DOHH2 (cell line): ENCODE results near the gene PAQR4.
A peak's percentile ranks its signal among the peaks of the same experiment; 100 is the strongest.
"Not testable (repeated sequence)": the region's sequence is repeated elsewhere in the genome, so short reads cannot be mapped to it uniquely, and the experiment has no call there.

Experiments used
- H3F3A ChIP-seq: fragments of 200-600 bp; sonication (generic), shearing (Covaris generic); 2 replicates; pipeline ENCODE4 v1.6.0; 2016; ENCODE audit warnings: antibody characterized with exemption, mild to moderate bottlenecking; ENCODE audit not compliant: control insufficient read depth, insufficient read depth
- H3K27ac ChIP-seq: fragments of 200-600 bp; sonication (generic); 2 replicates; pipeline ENCODE4 v1.5.1; 2014; ENCODE audit warnings: low read depth, mild to moderate bottlenecking, low read length, moderate library complexity
- H3K27me3 ChIP-seq: fragments of 200-600 bp; sonication (generic); 2 replicates; pipeline ENCODE4 v1.6.1; 2014; ENCODE audit warnings: mild to moderate bottlenecking, low read length, mixed read lengths; ENCODE audit not compliant: control insufficient read depth
- H3K36me3 ChIP-seq: fragments of 200-600 bp; sonication (generic); 2 replicates; pipeline ENCODE4 v1.6.1; 2014; ENCODE audit warnings: mild to moderate bottlenecking, low read length, moderate library complexity, mixed read lengths; ENCODE audit not compliant: control insufficient read depth
- H3K4me1 ChIP-seq: fragments of 200-600 bp; sonication (generic); 2 replicates; pipeline ENCODE4 v1.6.1; 2014; ENCODE audit warnings: mild to moderate bottlenecking, low read length, mixed read lengths; ENCODE audit not compliant: control insufficient read depth
- H3K4me2 ChIP-seq: fragments of 200-600 bp; sonication (generic); 2 replicates; pipeline ENCODE4 v1.6.0; 2014; ENCODE audit warnings: mild to moderate bottlenecking, low read length, moderate library complexity
- H3K4me3 ChIP-seq: fragments of 200-600 bp; sonication (generic); 2 replicates; pipeline ENCODE4 v1.5.1; 2014; ENCODE audit warnings: mild to moderate bottlenecking, low read length, mixed read lengths
- H3K79me2 ChIP-seq: fragments of 200-600 bp; sonication (generic); 2 replicates; pipeline ENCODE4 v1.6.1; 2014; ENCODE audit warnings: mild to moderate bottlenecking, low read length, mixed read lengths; ENCODE audit not compliant: control insufficient read depth
- H3K9me2 ChIP-seq: fragments of 200-600 bp; sonication (generic); replicated peaks from 2 replicates; pipeline ENCODE4 v1.6.1; 2014; ENCODE audit warnings: mild to moderate bottlenecking, low read length, mixed read lengths; ENCODE audit not compliant: control insufficient read depth
- H3K9me3 ChIP-seq: fragments of 200-600 bp; sonication (generic); 2 replicates; pipeline ENCODE4 v1.6.1; 2014; ENCODE audit warnings: antibody characterized with exemption, low read length, mixed read lengths; ENCODE audit not compliant: control insufficient read depth, insufficient read depth
- H4K20me1 ChIP-seq: fragments of 200-600 bp; sonication (generic); 2 replicates; pipeline ENCODE4 v1.6.0; 2014; ENCODE audit warnings: low read depth, mild to moderate bottlenecking, antibody characterized with exemption, low read length, moderate library complexity; ENCODE audit not compliant: control insufficient read depth, insufficient read depth
- EZH2phosphoT487 ChIP-seq: fragments of 200-600 bp; sonication (generic); IDR thresholded peaks from 2 replicates; pipeline ENCODE4 v1.6.1; 2017; ENCODE audit warnings: borderline replicate concordance, mild to moderate bottlenecking, antibody characterized with exemption, low read length, moderate library complexity, mixed read lengths
- TF ChIP-seq, protein P1 (sequence below): fragments of 200-600 bp; sonication (generic); IDR thresholded peaks from one replicate; pipeline ENCODE4 v1.5.1; 2014; ENCODE audit warnings: antibody characterized with exemption, mild to moderate bottlenecking, low read depth, low read length; ENCODE audit not compliant: poor library complexity, severe bottlenecking

The PAQR4 gene

DNA sequence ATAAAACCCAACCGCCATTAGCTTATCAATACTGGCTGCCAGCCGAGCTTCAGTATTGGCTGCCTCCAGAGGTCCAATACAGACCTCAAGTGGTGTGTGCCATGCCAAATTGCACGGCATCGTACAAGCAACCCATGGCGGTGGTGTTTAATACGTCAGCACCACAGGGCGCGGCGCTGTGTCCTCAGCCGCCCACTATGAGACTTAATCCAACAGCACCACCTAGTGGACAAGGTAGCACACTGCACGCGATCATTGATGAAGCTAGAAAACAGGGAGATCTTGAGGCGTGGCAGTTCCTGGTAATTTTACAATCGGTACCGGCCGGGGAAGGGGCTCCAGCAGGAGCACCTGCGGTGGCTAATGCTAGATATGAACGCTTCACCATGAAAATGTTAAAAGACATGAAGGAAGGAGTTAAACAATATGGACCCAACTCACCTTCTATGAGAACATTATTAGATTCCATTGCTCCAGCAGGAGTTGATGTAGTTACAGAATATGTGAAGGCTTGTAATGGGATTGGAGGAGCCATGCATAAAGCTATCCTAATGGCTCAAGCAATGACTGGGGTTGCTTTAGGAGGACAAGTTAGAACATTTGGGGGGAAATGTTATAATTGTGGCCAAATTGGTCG, 42.0 kb upstream of the PAQR4 start:
- Histone ChIP-seq H3K27me3 (no peaks in the 10 kb centered on the region), H3K4me3 (peak overlapping the region; percentile 23; the same call in 1 of the 2 replicates), H4K20me1 (no peaks in the 10 kb centered on the region; the same call in 1 of the 2 replicates), H3K4me1 (peaks cover 10% of the 10 kb centered on the region), H3K4me2 (peak overlapping the region; percentile 52), H3K79me2 (no peaks in the 10 kb centered on the region), H3F3A (no peaks in the 10 kb centered on the region; the same call in 1 of the 2 replicates), H3K9me2 (no peaks in the 10 kb centered on the region), H3K9me3 (no peaks in the 10 kb centered on the region), H3K36me3 (peaks cover 3% of the 10 kb centered on the region), H3K27ac (no peak overlapping the region)
- TF ChIP-seq EZH2phosphoT487: no peak
- TF ChIP-seq, protein P1, sequence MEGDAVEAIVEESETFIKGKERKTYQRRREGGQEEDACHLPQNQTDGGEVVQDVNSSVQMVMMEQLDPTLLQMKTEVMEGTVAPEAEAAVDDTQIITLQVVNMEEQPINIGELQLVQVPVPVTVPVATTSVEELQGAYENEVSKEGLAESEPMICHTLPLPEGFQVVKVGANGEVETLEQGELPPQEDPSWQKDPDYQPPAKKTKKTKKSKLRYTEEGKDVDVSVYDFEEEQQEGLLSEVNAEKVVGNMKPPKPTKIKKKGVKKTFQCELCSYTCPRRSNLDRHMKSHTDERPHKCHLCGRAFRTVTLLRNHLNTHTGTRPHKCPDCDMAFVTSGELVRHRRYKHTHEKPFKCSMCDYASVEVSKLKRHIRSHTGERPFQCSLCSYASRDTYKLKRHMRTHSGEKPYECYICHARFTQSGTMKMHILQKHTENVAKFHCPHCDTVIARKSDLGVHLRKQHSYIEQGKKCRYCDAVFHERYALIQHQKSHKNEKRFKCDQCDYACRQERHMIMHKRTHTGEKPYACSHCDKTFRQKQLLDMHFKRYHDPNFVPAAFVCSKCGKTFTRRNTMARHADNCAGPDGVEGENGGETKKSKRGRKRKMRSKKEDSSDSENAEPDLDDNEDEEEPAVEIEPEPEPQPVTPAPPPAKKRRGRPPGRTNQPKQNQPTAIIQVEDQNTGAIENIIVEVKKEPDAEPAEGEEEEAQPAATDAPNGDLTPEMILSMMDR: peak; percentile 99

DNA sequence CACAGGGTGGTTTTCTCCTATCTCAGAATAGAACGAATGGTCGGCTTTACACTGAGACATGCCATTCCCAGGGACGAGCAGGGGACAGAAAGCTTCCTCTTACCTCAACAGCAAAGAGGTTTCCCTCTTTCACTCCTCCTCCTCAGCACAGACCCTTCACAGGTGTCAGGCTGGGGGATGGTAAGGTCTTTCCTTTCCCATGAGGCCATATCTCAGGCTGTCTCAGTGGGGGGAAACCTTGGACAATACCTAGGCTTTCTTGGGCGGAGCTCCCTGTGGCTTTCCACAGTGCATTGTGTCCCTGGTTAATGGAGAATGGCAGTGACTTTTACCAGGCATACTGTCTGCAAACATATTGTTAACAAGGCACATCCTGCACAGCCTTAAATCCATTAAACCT, 41.0 kb upstream of the PAQR4 start:
- not testable (repeated sequence) for H4K20me1 ChIP-seq, H3K27ac ChIP-seq, H3K4me3 ChIP-seq, H3K36me3 ChIP-seq, H3K4me2 ChIP-seq, H3F3A ChIP-seq, H3K4me1 ChIP-seq, H3K79me2 ChIP-seq, H3K9me3 ChIP-seq, H3K27me3 ChIP-seq, H3K9me2 ChIP-seq

DNA sequence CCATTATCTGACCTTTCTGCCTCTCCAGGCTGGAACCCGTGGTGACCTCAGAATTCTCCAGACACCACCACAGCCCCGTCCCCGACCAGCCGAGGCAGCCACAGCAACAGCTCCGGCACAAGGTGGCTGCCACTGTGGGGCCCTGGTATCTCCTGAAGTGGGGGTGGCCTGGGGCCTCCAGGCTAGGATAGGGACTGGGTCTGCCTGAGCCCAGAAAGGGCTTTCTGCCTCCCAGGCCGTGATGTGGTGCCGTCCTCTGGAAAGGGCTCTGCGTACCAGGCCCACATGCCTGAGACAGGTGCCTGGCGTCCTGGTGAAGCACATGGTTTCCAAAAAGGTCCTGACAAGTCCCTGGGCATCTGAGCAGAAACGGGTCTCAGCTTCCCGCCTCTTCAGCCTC, 40.4 kb upstream of the PAQR4 start:
- no peaks in the 10 kb centered on the region for H3K79me2 ChIP-seq
- no peak overlapping the region for H3K4me2 ChIP-seq
- peaks cover 10% of the 10 kb centered on the region for H3K4me1 ChIP-seq
- H3K27ac ChIP-seq: no peak overlapping the region
- TF ChIP-seq, protein P1: no peak
- no peak for TF ChIP-seq EZH2phosphoT487
- H3K9me2 ChIP-seq: no peaks in the 10 kb centered on the region
- no peak overlapping the region for H3K4me3 ChIP-seq
- H3F3A ChIP-seq: no peaks in the 10 kb centered on the region; the same call in 1 of the 2 replicates
- no peaks in the 10 kb centered on the region for H3K9me3 ChIP-seq
- peaks cover 3% of the 10 kb centered on the region for H3K36me3 ChIP-seq
- no peaks in the 10 kb centered on the region; the same call in 1 of the 2 replicates for H4K20me1 ChIP-seq
- H3K27me3 ChIP-seq: no peaks in the 10 kb centered on the region

DNA sequence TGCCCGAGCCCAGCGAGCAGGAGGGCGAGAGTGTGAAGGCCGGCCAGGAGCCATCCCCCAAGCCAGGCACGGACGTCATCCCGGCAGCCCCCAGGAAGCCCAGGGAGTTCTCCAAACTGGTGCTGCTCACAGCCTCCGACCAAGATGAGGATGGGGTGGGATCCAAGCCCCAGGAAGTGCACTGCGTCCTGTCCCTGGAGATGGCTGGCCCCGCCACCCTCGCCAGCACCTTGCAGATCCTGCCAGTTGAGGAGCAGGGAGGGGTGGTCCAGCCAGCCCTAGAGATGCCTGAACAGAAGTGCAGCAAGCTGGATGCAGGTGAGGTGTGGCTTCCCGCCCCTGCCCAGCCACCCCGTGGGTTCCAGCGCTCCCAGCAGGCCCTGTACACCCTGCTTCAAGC, 39.5 kb upstream of the PAQR4 start:
- TF ChIP-seq, protein P1: no peak
- no peak for TF ChIP-seq EZH2phosphoT487
- Histone ChIP-seq H3K4me2 (no peak overlapping the region), H4K20me1 (no peaks in the 10 kb centered on the region; the same call in 1 of the 2 replicates), H3F3A (no peaks in the 10 kb centered on the region; the same call in 1 of the 2 replicates), H3K79me2 (no peaks in the 10 kb centered on the region), H3K36me3 (peaks cover 3% of the 10 kb centered on the region), H3K27ac (no peak overlapping the region), H3K4me3 (no peak overlapping the region), H3K4me1 (peaks cover 10% of the 10 kb centered on the region), H3K9me2 (no peaks in the 10 kb centered on the region), H3K27me3 (no peaks in the 10 kb centered on the region), H3K9me3 (no peaks in the 10 kb centered on the region)
